GM12878 (cell line): ENCODE results near the gene THAP11. TPM values are rescaled to one million over a fixed set of nuclear protein-coding genes. Genes with fewer than 3 reads are reported as not detected.

Source experiments
- DPF2 ChIP-seq: fragments of 450-650 bp; IDR thresholded peaks from 2 replicates; pipeline ENCODE4 v1.6.1; 2017; ENCODE audit warnings: mild to moderate bottlenecking
- E2F8 ChIP-seq: fragments of 450-650 bp; IDR thresholded peaks from 2 replicates; pipeline ENCODE4 v1.6.1; 2018; ENCODE audit warnings: mild to moderate bottlenecking, low read depth, moderate library complexity; ENCODE audit not compliant: partially characterized antibody
- HCFC1 ChIP-seq: fragments of 150-350 bp; IDR thresholded peaks from 2 replicates; pipeline ENCODE4 v1.6.1; 2014; ENCODE audit warnings: low read length
- HDAC2 ChIP-seq: fragments of 200-600 bp; sonication (generic); IDR thresholded peaks from 2 replicates; pipeline ENCODE4 v1.6.1; 2017
- JUNB ChIP-seq: IDR thresholded peaks from 2 replicates; pipeline ENCODE4 v1.6.1; 2016; ENCODE audit warnings: antibody characterized with exemption, mild to moderate bottlenecking
- LARP7 ChIP-seq: fragments of 450-650 bp; IDR thresholded peaks from 2 replicates; pipeline ENCODE4 v1.6.1; 2017; ENCODE audit warnings: mild to moderate bottlenecking
- MYC ChIP-seq: IDR thresholded peaks from 2 replicates; pipeline ENCODE4 v1.6.1; 2011; ENCODE audit warnings: mild to moderate bottlenecking, low read length, moderate library complexity, inconsistent platforms; ENCODE audit not compliant: insufficient read depth, insufficient replicate concordance, insufficient read length, severe bottlenecking
- NBN ChIP-seq: fragments of 450-650 bp; IDR thresholded peaks from 2 replicates; pipeline ENCODE4 v1.6.1; 2016
- NFIC ChIP-seq: IDR thresholded peaks from 2 replicates; pipeline ENCODE4 v1.6.1; 2012; ENCODE audit warnings: low read depth, mild to moderate bottlenecking, inconsistent platforms, low read length, moderate library complexity
- POU2F2 ChIP-seq: IDR thresholded peaks from 3 replicates; pipeline ENCODE4 v1.6.1; 2011; ENCODE audit warnings: low read depth, mild to moderate bottlenecking, low read length, borderline replicate concordance
- RAD51 ChIP-seq: fragments of 450-650 bp; IDR thresholded peaks from 2 replicates; pipeline ENCODE4 v1.6.1; 2016; ENCODE audit warnings: moderate library complexity, mild to moderate bottlenecking, inconsistent platforms
- RELA ChIP-seq: fragments of 450-650 bp; IDR thresholded peaks from 2 replicates; pipeline ENCODE4 v1.8.0; 2014; ENCODE audit warnings: borderline replicate concordance; ENCODE audit not compliant: partially characterized antibody
- TARDBP ChIP-seq: IDR thresholded peaks from 2 replicates; pipeline ENCODE4 v1.6.1; 2016; ENCODE audit warnings: borderline replicate concordance
- TCF3 ChIP-seq: IDR thresholded peaks from 2 replicates; pipeline ENCODE4 v1.6.1; 2012; ENCODE audit warnings: low read depth, mild to moderate bottlenecking, low read length, borderline replicate concordance; ENCODE audit not compliant: insufficient read depth
- TCF7 ChIP-seq: IDR thresholded peaks from 2 replicates; pipeline ENCODE4 v1.6.1; 2014; ENCODE audit warnings: antibody characterized with exemption, borderline replicate concordance
- ZBTB4 ChIP-seq: fragments of 450-650 bp; formaldehyde crosslinking; IDR thresholded peaks from 2 replicates; pipeline ENCODE4 v1.4.0; 2022; ENCODE audit warnings: mild to moderate bottlenecking, moderate library complexity
- ZNF274 ChIP-seq: IDR thresholded peaks from one replicate; pipeline ENCODE4 v1.8.0; 2011; ENCODE audit not compliant: insufficient read length, insufficient read depth
- ZSCAN29 ChIP-seq: fragments of 450-650 bp; IDR thresholded peaks from 2 replicates; pipeline ENCODE4 v1.6.1; 2017; ENCODE audit warnings: mild to moderate bottlenecking, moderate library complexity
- polyA plus RNA-seq, 11 experiments: library from polyadenylated mRNA; depleted of rRNA in 4 of 11; unstranded in 6 of 11; stranded (reverse) in 5 of 11; fragments of >200 nt; fragmentation: Nextera tagmentation in 4 of 11; fragmentation: Illumina TruSeq in 1 of 11; extraction: Ambion mirVana in 4 of 11; extraction: Trizol in 1 of 11; gene quantifications; 1 replicate in 1 of 11; 2 replicates in 10 of 11; pipeline versions ENCODE4 v1.2.1 to v1.2.3, GENCODE V29; 2011 to 2016; ENCODE audit warnings: inconsistent platforms in 2 of 11, missing spikeins in 2 of 11, low read depth in 1 of 11
- total RNA-seq, 4 experiments: library from RNA; depleted of rRNA in 3 of 4; stranded (reverse); fragments of >200 nt in 3 of 4; fragmentation: Illumina TruSeq in 1 of 4; extraction: Trizol in 1 of 4; gene quantifications; 2 replicates each; pipeline versions ENCODE4 v1.2.1 to v1.2.3, GENCODE V29; 2013 to 2021
- TF ChIP-seq, protein P1 (sequence below): IDR thresholded peaks from 2 replicates; pipeline ENCODE4 v1.6.1; 2012; ENCODE audit warnings: low read depth, low read length, improper control_type of control experiment
- TF ChIP-seq, protein P2 (sequence below): IDR thresholded peaks from 2 replicates; pipeline ENCODE4 v1.6.1; 2012; ENCODE audit warnings: mild to moderate bottlenecking, low read depth, low read length

THAP11 gene
- total and polyA plus RNA-seq, 10 of the 15 experiments (the other 5 are each of a cell fraction or from before 2014, with no cell fraction given) = 2.5 to 36.7 (median 21.4) TPM

DNA sequence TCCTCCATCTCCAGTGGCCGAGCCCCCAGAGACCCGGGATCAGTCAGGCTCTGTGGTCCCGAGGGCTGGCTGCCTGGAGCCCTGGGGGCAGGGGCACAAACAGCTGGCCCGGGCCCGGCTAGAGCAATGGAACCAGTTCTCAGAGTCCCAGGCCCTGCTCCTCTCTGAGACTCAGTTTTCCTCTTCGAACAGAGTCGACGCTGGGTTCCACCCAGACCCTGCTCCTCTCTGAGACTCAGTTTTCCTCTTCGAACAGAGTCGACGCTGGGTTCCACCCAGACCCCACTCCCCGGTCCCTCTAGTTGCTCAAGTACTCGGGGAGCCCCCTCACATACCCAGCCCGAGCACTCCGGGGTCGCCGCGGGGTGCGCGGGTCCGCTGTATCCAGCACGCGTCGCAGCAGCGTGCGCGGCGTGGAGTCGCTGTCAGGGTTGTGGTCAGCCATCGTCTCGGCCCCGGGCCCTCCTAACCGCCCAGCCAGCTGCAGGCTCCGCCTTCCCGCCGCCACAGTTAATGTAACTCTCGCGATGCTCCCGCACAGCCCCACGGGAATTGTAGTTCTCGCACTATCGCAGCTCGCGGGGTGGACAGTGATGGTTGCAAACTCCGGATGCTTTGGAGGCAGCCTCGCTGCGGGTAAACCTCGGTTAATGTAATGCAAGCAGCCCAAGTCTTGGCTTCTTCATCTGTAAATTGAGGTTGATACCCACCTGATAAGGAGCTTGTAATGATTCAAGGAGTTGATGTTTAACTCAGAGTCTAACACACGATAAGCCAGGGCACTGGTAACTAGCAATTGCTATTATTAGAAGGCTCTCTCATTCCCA, 8.5 kb upstream of the THAP11 start (continued):
- TF ChIP-seq, protein P1, sequence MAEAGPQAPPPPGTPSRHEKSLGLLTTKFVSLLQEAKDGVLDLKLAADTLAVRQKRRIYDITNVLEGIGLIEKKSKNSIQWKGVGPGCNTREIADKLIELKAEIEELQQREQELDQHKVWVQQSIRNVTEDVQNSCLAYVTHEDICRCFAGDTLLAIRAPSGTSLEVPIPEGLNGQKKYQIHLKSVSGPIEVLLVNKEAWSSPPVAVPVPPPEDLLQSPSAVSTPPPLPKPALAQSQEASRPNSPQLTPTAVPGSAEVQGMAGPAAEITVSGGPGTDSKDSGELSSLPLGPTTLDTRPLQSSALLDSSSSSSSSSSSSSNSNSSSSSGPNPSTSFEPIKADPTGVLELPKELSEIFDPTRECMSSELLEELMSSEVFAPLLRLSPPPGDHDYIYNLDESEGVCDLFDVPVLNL = peak; percentile 80
- TF ChIP-seq RELA (no peak), ZNF274 (no peak), NBN (peak; percentile 35; the same call in 1 of the 2 replicates), TCF7 (no peak), ZSCAN29 (peak; percentile 42; the same call in 1 of the 2 replicates), POU2F2 (peak; percentile 95; the same call in 2 of the 3 replicates), LARP7 (peak; percentile 35; the same call in 1 of the 2 replicates), NFIC (no peak), E2F8 (no peak), ZBTB4 (CRISPR knock-in tag) (no peak), HCFC1 (peak; percentile 99), RAD51 (no peak), TARDBP (peak; percentile 83), JUNB (no peak), HDAC2 (no peak), MYC (peak; percentile 41), DPF2 (0 out of 2 replicates have a peak, but pooled peaks have one; percentile 22), TCF3 (peak; percentile 75)
- TF ChIP-seq, protein P2, sequence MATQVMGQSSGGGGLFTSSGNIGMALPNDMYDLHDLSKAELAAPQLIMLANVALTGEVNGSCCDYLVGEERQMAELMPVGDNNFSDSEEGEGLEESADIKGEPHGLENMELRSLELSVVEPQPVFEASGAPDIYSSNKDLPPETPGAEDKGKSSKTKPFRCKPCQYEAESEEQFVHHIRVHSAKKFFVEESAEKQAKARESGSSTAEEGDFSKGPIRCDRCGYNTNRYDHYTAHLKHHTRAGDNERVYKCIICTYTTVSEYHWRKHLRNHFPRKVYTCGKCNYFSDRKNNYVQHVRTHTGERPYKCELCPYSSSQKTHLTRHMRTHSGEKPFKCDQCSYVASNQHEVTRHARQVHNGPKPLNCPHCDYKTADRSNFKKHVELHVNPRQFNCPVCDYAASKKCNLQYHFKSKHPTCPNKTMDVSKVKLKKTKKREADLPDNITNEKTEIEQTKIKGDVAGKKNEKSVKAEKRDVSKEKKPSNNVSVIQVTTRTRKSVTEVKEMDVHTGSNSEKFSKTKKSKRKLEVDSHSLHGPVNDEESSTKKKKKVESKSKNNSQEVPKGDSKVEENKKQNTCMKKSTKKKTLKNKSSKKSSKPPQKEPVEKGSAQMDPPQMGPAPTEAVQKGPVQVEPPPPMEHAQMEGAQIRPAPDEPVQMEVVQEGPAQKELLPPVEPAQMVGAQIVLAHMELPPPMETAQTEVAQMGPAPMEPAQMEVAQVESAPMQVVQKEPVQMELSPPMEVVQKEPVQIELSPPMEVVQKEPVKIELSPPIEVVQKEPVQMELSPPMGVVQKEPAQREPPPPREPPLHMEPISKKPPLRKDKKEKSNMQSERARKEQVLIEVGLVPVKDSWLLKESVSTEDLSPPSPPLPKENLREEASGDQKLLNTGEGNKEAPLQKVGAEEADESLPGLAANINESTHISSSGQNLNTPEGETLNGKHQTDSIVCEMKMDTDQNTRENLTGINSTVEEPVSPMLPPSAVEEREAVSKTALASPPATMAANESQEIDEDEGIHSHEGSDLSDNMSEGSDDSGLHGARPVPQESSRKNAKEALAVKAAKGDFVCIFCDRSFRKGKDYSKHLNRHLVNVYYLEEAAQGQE = no peak
